Skeletal muscle satellite cell (primary cell): ENCODE data around the gene KCNT1.
"Not testable (repeated sequence)": the region's sequence is repeated elsewhere in the genome, so short reads cannot be mapped to it uniquely, and the experiment has no call there.

ENCODE experiments used
- H3K27me3 ChIP-seq: 2 replicates; pipeline ENCODE4 v1.7.0; 2013; ENCODE audit warnings: low read length; ENCODE audit not compliant: control insufficient read depth, insufficient read depth
- H3K36me3 ChIP-seq: 2 replicates; pipeline ENCODE4 v1.7.0; 2013; ENCODE audit warnings: mild to moderate bottlenecking, control low read depth, low read length; ENCODE audit not compliant: insufficient read depth
- H3K4me1 ChIP-seq: 2 replicates; pipeline ENCODE4 v1.7.0; 2013; ENCODE audit warnings: low read length; ENCODE audit not compliant: control insufficient read depth, insufficient read depth
- H3K4me2 ChIP-seq: 2 replicates; pipeline ENCODE4 v1.7.0; 2013; ENCODE audit warnings: mild to moderate bottlenecking, low read length
- H3K4me3 ChIP-seq: 2 replicates; pipeline ENCODE4 v1.7.0; 2013; ENCODE audit warnings: low read length
- H3K9ac ChIP-seq: 2 replicates; pipeline ENCODE4 v1.7.0; 2013; ENCODE audit warnings: mild to moderate bottlenecking, low read depth, low read length, moderate library complexity
- H3K9me3 ChIP-seq: replicated peaks from 2 replicates; pipeline ENCODE4 v1.7.0; 2013; ENCODE audit warnings: mild to moderate bottlenecking, control low read depth, low read length

KCNT1 gene

DNA sequence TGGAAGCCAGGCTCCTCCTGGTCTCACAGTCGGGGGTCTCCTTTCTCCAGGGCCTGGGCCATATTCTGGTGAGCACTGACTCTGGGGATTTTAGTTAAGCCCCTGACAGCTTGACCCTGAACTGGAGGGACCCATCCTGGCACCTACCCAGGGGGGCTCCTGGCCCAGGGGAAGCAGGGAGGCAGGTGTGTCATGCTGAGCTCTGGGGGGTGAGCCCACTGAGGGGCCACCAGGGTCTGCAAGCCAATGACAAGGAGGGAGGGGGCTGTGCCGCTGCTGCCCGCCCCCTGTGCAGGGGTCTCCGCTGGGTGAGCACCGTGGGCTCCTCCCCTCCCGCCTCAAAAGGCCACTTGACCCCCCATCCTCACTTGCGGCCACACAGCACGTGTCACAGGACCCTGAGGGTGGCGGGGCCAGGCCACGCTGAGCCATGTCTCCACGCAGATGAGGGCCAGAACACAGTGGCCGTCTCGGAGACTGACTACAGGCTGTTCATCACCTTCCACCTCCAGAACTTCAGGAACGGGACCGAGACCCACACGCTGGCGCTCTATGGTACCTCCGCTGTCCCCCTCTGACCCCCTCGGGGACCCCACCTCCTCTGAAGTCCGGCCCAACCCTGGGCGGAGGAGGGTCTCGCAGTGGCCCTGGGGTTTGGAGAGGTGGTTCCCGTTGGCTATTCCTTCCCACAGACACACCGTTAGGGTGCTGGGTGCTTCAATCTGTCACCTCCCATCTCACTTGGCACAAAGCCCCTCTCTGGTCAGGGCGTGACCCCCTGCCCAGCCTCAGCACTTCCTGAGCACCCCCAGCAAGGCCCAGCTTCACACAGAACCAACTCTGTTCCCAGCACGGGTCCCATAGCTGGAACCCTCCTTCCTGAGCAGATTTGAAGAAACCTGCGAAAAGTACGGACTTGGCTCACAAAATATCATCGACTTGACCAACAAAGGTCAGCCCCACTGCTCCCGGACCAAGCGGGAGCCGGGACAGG lies 36.9 kb upstream of the KCNT1 start:
- no peaks in the 10 kb centered on the region for H3K4me1 ChIP-seq
- no peak overlapping the region for H3K4me2 ChIP-seq
- H3K9ac ChIP-seq = no peak overlapping the region
- no peak overlapping the region for H3K4me3 ChIP-seq
- H3K36me3 ChIP-seq = no peaks in the 10 kb centered on the region
- no peaks in the 10 kb centered on the region for H3K27me3 ChIP-seq
- no peaks in the 10 kb centered on the region for H3K9me3 ChIP-seq

DNA sequence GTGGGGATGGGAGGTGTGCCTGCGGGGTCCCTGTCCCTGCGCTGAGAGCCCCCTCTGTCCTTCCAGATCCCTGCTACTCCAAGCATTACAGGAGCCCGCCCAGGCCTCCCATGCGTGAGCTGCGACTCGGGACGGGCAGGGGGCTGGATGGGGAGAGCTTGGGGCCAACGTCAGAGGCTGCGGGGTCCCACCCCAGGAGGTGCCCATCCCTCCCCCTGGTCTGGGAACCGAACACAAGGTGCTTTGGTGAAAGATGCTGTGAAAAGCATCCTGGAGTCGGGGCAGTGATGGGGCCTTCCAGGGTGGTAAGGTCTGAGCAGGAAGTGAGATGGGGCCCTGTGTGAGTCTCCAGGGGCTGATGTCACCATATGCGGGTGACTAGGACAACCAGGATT lies 36.2 kb upstream of the KCNT1 start:
- no peak overlapping the region for H3K4me2 ChIP-seq
- no peak overlapping the region for H3K4me3 ChIP-seq
- no peaks in the 10 kb centered on the region for H3K36me3 ChIP-seq
- H3K4me1 ChIP-seq = no peaks in the 10 kb centered on the region
- H3K27me3 ChIP-seq = no peaks in the 10 kb centered on the region
- H3K9me3 ChIP-seq = no peaks in the 10 kb centered on the region
- H3K9ac ChIP-seq = no peak overlapping the region

DNA sequence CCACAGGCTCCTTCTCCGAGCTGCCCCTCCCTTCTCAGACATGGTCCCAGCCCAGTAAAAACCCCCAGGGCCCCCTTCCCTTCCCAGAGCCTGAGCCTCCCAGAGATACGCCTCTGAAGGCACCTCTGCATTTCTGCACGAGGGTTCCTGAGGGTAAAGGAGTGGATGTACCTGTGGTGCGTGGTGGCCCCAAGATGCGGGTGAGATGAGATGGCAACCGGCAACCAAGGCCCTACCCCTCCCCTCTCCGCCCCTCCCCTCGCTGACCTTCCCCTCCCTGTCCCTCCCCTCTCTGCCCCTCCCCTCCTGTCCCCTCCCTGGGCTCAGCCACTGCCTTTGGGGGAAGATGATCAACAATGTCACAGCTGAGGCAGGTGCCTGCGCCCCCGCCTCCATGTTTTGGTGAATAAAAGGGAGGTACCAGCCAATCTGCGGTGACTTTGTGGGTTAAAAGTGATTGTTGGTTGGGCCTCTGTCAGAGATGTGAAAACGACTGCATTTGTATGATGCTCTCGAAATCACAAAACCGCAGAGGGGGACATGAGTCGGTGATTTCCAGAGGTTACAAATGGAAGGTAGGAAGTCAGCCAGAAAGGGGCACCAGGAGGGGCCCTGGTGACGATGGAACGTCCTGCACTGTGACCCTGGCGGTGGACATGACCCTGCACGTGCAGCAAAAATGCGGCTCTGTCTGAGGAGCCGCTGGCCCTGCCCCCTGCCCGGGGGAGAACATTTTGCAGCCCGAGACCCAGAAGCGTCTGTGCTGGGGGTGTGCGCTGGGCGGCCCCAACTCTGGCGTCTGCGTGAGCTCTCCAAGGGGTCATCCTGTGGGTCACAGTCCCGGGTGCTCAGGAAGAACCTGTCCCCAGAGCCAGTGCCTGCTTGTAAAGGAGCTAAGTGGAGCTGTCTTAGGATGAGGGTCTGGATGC lies 35.2 kb upstream of the KCNT1 start:
- Histone ChIP-seq H3K4me1 (no peaks in the 10 kb centered on the region), H3K9ac (no peak overlapping the region), H3K4me3 (no peak overlapping the region)

DNA sequence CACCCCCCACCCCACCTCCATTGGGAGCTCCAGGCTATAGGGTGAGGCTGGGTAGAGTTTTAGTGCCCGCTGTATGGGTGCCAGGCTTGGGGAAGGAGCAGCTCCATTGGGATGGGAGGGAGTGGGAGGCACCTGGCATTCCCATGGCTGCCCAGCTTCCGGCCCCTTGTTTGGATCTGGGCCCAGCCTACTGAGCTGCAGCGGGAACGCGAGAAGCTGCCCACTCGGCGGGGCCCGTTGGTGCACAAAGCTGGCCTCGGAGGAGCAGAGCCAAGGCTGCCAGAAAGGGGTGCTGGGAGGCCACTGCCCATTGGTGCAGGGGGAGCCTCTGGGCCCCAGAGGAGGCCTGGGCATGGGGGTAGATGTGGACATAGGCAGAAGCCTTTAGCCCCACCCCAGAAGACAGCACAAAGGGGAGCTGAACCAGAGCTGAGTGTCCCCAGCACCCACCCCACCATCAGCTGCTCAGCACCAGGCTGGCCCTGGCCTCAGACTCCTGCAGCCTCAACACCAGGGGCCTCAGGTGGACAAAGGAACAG lies 34.5 kb upstream of the KCNT1 start:
- Histone ChIP-seq H3K4me2 (no peak overlapping the region), H3K36me3 (no peaks in the 10 kb centered on the region), H3K9ac (no peak overlapping the region), H3K4me3 (no peak overlapping the region), H3K27me3 (no peaks in the 10 kb centered on the region), H3K4me1 (no peaks in the 10 kb centered on the region), H3K9me3 (no peaks in the 10 kb centered on the region)

More for the DNA sequence above, 35.2 kb upstream of the KCNT1 start:
- Histone ChIP-seq H3K36me3 (no peaks in the 10 kb centered on the region), H3K27me3 (no peaks in the 10 kb centered on the region), H3K4me2 (no peak overlapping the region), H3K9me3 (no peaks in the 10 kb centered on the region)

DNA sequence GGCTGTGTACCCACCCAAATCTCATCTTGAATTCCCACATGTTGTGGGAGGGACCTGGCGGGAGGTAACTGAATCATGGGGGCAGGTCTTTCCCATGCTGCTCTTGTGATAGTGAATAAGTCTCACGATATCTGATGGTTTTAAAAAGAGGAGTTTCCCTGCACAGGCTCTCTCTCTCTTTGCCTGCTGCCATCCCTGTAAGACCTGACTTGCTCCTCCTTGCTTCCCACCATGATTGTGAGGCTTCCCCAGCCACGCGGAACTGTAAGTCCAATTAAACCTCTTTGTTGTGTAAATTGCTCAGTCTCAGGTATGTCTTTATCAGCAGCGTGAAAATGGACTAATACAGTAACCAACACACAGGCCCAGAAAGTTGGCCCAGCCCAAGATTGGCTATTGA lies 33.0 kb upstream of the KCNT1 start:
- H3K9me3 ChIP-seq, H3K4me2 ChIP-seq, H3K4me1 ChIP-seq, H3K9ac ChIP-seq, H3K4me3 ChIP-seq, H3K36me3 ChIP-seq, H3K27me3 ChIP-seq: not testable (repeated sequence)

DNA sequence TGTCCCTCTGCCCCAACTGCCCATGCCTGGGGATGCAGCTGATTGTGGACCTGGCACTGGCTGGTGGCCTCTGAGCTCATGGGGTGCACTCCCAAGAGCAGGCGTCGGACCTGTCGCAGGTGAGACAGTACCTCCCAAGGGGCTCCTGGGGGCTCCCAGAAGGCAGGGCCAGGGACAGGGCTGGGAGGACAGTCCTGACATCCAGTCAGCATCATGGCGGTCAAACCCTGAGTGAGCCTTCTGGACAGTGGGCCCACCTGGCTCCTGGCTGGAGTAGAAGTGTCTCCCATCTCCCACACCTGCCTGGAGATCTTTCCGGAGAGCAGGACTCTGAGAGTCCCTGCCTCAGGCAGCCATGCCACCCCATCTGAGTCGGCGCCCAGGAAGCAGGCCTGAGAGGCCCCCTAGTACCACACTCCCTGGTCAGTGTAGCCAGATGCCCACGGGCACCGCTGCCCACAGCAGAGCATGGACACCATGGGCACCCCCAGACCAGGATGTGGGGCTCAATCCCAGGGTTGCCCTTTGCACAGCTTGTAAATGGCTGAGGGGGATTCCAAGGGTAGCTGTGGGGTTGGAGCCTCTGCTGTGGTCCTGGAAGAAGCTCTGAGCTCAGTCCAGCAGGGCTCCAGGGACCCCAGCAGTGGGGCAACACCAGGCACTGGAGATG lies 32.2 kb upstream of the KCNT1 start:
- H3K4me1 ChIP-seq = no peaks in the 10 kb centered on the region
- H3K9ac ChIP-seq = no peak overlapping the region
- no peak overlapping the region for H3K4me3 ChIP-seq
- no peaks in the 10 kb centered on the region for H3K9me3 ChIP-seq
- peaks cover 5% of the 10 kb centered on the region for H3K27me3 ChIP-seq
- H3K36me3 ChIP-seq = no peaks in the 10 kb centered on the region
- no peak overlapping the region for H3K4me2 ChIP-seq

DNA sequence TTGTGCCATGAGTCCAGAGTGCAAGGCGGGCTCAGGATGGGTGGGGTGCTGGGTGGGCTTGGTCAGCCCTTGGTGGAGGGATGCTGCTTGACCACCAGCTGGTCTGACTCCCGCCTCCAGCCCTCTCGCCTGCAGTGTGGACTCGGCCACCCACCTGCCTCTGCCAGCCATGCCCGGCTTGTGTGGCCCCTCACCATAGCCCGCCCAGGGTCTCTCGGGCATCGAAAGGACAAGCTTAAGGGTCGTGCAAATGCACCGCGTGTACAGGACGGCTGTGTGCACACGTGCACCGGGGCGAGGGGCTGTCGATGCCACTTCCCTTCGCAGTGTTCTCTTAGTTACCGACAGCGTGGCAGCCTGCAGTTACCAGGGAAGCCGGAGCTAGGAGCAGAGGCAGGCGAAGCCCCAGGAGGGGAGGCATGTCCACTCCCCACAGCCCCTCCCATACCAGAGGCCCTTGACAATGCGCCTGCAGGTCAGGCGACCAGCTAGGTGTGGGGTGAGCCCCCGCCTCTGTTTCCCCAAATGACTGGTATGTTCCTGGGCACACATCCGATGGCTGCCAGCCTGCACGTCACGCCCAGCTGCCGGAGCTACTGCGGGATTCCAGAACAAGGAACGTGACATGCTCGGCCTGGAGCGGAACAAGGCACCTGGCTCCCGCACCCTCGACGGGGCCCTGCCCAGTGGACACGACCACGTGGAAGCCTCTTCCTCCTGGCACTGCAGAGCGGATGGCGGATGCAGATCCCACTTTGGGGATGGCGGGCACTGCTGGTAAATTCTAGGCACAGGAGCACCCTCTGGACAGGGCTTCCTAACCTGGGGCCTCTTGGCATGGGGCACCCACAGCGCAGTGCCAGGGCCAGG lies 31.0 kb upstream of the KCNT1 start:
- Histone ChIP-seq H3K9ac (no peak overlapping the region), H3K36me3 (no peaks in the 10 kb centered on the region), H3K4me1 (no peaks in the 10 kb centered on the region), H3K4me3 (no peak overlapping the region), H3K4me2 (no peak overlapping the region), H3K9me3 (no peaks in the 10 kb centered on the region), H3K27me3 (peaks cover 5% of the 10 kb centered on the region)

DNA sequence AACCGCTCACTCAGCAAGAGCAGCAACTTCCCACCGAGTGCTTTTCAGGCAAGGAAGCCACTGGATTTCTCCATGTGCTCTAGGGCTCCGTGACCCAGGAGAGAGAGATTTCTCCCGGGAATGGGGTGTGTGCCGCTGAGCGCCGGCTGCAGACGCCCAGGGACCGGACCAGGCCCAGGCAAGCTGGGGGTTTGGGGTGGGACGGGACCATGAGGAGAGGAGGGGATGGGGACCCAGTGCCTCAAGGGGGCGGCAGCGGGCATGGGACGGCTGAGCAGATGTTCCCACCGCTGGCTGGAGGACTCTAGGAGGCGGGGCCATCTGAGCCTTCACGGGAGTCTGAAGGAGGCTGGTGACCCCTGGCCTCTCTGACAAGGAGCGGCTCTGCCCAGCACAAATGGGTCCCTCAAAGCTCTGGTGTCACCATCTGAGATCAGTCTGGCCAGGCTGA lies 30.4 kb upstream of the KCNT1 start:
- H3K9ac ChIP-seq = no peak overlapping the region
- H3K4me3 ChIP-seq = no peak overlapping the region
- H3K36me3 ChIP-seq = no peaks in the 10 kb centered on the region
- H3K27me3 ChIP-seq = peaks cover 5% of the 10 kb centered on the region
- no peaks in the 10 kb centered on the region for H3K9me3 ChIP-seq
- no peaks in the 10 kb centered on the region for H3K4me1 ChIP-seq
- no peak overlapping the region for H3K4me2 ChIP-seq

DNA sequence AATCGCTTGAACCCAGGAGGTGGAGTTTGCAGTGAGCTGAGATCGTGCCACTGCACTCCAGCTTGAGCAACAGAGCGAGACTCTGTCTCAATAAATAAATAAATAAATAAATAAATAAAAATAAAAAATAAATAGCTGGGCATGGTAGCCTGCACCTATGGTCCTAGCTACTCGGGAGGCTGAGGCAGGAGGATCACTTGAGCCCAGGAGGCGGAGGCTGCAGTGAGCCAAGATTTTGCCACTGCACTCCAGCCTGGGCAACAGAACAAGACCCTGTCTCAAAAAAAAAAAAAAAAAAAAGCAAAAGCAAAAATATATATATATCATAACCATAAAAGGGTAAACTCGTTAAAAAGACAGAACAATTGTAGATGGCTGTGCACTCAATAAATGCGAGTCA lies 29.2 kb upstream of the KCNT1 start:
- not testable (repeated sequence) for H3K4me1 ChIP-seq, H3K27me3 ChIP-seq, H3K36me3 ChIP-seq, H3K4me2 ChIP-seq, H3K4me3 ChIP-seq, H3K9me3 ChIP-seq, H3K9ac ChIP-seq

DNA sequence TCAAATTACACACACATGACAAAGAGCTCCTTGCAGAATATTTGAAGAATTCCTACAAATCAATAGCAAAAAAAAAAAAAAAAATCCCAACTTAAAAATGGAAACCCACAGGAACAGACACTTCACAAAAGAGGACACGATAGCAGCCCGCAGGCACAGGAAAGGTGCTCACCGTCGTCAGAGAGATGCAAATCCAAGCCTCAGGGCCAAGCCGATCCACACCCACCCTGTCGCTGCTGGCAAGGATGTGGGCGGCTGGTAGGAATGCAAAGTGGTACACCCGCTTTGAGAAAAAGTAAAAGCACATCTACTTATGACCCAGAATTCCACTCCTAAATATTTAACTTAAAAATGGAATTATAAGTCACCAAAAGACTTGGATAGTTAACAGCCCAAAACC lies 28.0 kb upstream of the KCNT1 start:
- Histone ChIP-seq H3K4me2 (no peak overlapping the region), H3K36me3 (no peaks in the 10 kb centered on the region), H3K27me3 (peaks cover 5% of the 10 kb centered on the region), H3K4me1 (no peaks in the 10 kb centered on the region), H3K9me3 (no peaks in the 10 kb centered on the region), H3K9ac (no peak overlapping the region), H3K4me3 (no peak overlapping the region)
